CD4-positive, alpha-beta T cell treated with Interleukin-17A for 4 hours (primary cell): ENCODE results near the gene PKD1L1.
"Not testable (repeated sequence)": the region's sequence is repeated elsewhere in the genome, so short reads cannot be mapped to it uniquely, and the experiment has no call there.

Experiments
- DNase-seq: peaks from one replicate; pipeline ENCODE4 v3.0.0-alpha.2; 2020; ENCODE audit warnings: mixed read lengths

PKD1L1 gene

DNA sequence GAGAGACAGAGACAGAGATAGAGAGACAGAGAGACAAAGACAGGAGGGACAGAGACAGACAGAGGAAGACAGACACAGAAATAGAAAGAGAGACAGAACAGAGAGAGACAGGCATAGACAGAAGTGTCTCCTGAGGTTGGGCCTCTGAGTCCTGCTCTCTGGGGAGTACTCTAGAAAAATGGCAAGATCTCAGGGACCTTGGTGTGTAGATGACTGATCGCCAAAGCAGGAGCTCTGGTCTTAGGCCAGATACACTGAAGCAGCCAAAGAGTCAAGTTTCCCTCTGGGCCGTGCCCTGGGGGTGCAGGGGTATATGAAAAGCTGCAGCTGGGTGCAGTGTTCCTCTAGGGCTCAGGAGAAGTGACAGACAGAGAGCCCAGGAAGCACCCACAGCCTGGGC, 189.7 kb downstream of the PKD1L1 start:
- no peak for DNase-seq

DNA sequence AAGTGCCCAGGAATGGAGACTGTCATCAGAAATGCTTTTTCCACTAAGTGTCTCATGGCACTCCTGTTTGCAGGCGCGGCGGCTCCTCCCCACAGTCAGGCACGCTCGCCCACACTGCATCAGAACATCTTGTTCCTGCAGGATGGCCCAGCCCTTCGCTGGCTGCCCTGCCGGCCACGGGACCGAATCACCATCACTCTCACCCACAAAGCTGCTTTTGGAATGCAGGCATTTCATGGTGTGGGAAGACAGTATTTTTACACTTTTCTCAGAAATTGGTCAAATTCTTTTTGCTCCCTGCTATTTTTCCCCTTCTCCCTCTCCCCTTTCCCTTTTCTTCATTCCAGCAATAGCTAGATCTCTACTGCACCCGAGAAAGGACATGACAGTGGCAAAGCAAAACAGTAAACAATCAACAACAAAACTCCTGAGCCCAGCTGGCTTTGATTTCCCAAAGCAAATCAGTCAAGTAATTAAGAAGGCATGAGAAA, 190.3 kb downstream of the PKD1L1 start:
- DNase-seq: no peak

DNA sequence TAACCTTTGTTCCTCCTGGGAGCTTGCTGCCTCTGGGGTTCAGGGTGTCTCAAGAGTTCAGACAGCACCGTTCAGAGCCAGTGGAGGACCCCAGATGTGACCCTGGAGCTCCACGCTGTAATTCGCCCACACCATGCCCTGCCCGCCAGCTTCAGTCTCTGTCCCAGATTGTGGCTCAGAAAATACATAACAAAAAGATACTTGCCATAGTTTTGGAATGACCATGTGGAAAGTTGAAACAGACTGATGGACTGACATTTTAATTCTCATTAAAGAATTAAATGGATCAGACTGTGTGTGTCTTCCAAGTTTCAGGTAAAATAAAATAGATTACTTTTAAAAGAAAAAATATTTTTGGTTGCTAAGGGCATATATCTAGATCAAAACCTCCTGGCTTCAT, 191.6 kb downstream of the PKD1L1 start:
- no peak for DNase-seq

DNA sequence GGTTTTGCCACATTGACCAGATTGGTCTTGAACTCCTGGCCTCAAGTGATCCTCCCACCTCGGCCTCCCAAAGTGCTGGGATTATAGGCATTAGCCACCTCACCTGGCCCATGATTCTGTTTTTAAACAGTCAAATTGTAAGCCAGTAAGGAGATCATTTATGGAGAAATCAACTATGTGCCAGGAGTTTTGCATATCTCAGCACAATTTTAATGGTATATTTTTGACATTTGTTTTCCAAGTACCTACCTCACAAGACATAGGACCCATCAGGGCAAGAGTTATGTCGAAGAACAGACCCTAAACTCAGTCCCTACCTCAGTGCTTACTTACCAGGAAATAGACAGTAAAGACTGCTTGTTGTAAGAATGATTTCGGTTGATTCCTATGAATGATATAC, 193.0 kb downstream of the PKD1L1 start:
- DNase-seq: no peak

DNA sequence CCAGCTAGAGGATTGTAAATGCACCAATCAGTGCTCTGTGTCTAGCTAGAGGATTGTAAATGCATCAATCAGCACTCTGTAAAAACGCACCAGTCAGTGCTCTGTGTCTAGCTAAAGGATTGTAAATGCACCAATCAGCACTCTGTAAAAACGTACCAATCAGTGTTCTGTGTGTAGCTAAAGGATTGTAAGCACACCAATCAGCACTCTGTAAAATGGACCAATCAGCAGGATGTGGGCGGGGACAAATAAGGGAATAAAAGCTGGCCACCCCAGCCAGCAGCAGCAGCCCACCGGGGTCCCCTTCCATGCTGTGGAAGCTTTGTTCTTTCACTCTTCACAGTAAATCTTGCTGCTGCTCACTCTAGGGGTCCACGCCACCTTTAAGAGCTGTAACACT, 196.5 kb downstream of the PKD1L1 start:
- not testable (repeated sequence) for DNase-seq

DNA sequence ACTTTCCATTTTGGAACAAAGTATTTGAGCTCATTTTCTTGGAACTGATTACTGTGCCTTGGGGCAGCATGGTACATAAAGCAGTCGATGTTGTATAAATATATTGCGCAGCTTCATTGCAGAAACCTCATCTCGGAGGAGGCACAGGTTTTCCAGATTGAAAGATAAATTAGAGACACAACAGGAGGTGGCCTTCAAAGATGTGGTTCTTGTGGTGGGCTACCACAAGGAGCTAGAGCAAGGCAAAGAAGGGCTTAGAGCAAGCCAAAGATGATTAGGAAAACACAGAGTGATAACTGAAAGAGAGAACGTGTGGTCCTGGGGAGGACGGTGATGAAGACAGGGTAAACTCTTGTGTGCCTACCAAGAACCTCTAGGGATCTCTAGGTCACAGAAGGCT, 197.2 kb downstream of the PKD1L1 start:
- no peak for DNase-seq

DNA sequence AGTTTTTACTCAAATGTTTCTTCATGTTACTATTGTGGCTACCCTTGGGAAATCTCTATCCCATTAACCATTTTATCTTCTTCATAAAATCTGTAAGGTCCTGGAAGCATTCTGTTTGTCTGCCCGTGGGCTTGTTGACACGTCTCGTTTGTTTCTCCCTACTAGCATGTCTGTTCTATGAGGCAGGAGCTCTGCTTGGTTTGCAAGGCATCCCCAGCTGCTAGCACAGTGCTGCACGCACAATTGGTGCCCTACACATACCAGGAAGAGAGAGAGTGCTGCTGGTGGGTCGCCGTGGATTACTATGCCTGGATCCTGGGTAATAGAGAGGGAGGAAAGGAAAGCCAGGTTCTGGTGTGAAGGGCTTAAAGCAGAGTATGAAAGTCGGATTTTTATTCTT, 200.2 kb downstream of the PKD1L1 start:
- DNase-seq: no peak

DNA sequence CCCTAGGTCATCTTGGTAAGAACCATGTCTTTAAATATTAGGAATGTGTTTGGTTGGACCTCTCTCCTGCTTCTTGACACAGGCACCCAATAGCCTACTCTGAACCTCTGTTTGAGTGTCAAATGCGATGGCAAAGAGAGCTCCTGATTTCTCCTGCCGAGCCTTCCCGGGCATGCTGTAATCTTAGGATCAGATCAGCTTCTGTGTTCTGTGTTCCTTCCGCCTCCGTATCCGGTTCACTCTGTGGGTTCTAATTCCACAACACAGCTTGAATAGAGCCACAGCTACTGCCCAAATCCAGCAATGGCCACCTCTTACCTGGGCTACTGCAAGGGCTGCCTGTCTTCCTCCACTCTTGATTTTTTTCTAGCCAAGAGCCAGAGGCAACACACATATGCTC, 201.1 kb downstream of the PKD1L1 start:
- DNase-seq: no peak

DNA sequence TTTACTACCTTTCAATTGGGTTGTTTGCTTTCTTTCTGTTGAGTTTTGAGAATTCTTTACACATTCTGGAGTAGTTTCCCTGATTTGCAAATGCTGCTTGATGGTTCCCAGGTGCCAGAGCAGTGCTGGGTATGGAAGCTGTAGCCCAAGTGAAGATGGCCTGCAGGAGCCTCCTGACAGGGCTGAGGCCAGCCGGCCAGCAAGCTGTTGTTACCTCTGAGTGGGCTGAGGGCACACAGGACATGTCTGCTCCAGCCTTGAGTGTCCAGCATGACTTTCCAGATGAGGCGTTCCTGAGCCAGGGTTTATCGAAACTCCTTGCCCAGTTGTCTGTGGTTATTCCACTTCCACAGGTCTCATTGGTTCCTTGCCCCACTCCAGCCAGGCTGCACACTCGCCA, 201.8 kb downstream of the PKD1L1 start:
- no peak for DNase-seq

DNA sequence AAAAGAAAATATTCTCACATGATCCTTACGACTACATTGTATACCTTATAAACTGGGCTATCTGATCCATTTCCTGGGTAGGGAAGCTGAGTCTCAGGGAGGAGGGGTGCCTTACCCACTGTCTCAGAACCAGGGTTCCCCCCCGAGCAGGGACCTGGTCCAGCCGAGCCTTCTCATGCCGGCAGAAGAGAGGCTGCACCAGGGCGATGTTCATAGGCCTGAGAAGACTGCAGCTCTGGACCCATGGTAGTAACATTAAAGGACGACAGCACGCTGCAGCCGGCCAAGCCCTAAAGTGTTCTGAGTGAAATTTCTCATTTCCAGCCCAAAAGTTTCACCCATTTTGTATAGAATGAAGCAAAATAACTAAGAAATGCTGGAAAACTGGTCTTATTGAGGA, 203.4 kb downstream of the PKD1L1 start:
- DNase-seq: no peak

DNA sequence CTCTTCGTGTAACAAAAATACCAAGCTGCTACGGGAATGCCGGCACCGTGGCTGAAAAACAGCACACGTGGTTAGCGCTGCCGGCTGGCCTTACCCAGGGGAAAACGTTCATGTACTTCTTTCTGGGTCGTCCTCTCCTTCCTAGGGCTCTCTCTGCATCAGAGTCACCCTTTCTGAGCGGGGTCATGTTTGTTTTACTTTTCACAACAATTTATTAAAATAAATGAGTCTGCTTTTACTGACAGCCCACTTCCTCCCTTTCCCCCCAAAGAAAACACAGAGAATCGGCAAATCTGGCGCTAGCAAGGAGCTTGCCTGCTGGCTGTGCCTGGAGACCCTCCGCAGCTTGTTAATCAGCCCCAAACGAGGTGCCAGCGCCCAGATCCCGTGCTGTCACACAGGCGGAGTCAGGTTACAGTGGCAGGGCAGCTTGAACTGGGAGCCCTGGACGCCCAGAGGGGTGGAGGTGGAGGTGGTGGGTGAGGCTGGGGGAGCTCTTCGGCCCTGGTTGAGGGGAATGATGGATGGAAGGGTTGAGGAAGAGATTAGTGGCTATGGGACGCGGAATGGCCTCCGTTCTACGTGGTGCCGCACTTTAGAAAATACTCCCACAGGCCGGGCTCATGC, 204.2 kb downstream of the PKD1L1 start:
- no peak for DNase-seq

DNA sequence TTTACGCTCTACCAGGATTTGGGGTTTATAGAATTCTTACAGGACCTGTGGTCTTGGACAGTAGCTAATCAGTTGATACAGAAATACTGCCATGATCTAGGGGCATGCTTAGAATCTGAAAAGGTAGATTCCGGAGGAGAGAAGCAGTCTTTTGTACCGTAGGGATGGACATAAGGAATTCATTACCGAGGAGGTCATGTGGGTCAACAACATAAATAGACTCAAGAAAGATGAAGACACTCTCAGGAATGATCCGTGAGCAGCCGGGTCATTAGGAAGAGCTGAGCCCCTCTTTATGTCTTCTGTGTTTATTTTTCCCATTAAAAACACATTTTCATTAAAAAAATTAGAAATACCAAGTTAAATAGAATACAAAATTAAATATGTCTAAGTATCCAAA, 206.3 kb downstream of the PKD1L1 start:
- DNase-seq: no peak

DNA sequence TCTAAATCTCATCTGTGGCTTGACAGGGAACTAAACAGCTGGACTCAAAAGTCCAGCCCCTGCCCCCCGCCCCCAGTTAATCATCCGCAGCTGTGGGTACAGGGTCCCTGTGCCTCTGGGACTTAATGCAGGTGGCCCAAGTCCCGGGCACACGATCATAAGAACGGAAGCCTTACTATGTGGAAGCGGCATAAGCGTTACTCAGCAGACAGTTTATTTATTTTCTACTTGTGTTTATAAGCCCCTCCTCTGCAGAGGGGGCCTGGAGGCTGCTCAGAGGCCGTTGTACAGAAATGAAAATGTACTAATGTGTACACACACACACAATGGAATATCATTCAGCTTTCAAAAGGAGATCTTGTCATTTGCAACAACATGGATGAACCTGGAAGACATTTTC, 208.4 kb downstream of the PKD1L1 start:
- no peak for DNase-seq

DNA sequence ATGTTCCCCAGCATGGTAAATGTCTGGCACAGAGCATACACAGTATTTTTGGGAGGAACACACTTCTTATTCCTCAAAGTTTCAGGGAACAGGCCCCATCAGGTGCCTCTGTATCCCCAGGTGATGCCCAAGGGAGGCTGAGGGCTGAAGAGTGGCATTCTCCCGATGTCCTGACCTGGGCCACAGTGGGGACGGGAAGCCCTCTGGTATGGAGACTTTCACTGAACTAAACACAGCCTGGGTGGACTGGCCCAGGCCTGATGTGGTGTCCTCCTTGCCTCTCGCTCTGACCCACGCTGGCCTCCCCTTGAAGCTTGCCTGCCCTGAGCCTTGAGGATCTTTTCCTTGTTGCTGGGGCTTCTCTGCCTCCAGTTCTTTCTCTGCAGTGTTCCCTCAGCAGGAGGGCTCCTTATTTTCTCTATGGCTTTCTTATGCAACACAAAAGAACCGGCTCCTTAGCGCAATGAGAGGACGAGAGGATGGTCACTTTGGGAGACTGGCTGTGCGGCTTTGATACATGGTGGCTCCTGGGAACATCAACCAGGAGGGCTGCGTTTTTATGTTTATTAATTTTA, 208.9 kb downstream of the PKD1L1 start:
- DNase-seq: no peak

DNA sequence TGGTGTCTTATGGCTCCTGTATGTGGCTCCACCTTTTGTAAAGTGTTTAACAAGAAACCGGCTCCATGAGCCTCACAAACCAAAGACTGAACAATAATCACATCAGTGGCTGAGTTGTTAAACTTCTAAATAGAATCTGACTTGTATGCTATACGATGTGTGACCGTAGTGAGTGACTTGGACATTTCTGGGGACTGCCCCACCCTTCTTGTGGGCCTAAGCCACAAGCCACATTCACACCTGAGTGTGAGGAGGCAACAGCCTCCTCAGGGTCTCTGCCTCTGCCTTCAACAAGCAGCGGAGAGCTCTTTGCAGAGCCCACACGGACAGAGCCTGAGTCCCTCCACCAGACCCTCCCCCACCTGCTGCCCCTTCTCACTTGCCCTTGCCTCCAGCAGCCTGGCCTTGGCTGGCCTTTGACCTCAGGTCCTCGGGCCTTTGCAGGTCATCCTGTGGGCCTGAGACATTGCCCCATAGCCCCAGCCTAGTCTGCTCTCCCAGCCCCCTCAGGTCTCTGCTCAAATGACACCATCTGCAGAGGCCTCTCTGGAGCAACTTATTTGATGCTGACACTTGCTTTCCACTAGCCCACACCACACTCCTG, 209.6 kb downstream of the PKD1L1 start:
- no peak for DNase-seq

DNA sequence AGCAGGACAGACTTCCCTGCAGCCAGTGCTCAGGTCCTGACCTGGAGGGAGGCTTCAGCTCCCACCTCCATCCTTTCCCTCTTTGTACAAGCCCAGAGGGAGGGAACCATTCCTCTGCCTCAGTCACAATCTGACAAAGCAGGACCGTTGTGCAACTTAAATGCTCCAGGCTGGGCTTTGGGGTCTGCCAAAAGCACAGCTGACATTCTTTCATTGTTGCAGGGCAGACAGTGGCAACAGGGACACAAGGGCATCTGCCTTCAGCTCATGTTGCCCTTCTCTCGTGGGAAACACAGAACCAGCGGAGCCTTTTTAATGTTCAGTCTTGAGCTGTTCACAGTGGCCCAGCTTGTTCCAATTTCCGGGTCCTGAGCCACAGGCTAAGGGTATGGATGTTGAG, 210.7 kb downstream of the PKD1L1 start:
- DNase-seq: no peak

DNA sequence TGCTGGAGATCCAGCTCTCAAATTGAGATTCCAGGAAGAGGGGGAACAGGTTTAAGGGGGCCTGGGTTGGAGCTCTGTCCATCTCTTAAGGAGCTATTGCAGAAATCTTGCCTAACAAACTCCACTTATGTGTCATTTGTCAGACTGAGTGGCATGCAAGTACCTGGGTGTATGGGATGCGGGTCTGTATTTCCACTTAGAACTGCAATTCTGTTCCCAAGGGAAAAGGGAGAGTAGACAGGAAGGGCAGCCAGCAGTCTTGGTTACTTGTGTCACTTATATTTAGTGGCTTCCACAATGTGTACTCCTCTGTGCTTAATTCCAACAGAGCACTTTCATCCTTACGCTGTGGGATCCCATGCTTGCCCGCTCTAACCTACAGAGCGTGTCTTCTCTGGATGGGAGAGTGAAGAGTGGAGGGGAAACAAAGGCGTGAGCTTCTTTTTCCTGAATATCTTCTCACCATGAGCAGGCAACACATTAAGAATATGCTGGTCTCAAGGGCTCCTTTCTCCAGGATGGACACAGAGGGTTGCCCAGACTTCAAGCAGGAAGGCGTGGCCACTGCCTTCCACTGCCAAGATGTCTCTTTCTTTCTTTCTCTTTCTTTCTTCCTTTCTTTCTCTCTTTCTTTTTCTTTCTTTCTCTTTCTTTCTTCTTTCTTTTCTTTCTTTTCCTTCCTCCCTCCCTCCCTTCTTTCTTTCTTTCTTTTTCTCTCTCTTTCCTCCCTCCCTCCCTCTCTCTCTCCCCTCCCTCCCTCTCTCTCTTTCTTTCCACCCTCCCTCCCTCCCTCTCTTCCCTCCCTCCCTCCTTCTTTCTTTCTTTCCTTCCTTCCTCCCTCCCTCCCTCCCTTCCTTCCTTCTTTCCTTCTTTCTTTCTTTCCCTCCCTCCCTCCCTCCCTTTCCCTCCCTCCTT, 212.6 kb downstream of the PKD1L1 start:
- no peak for DNase-seq

DNA sequence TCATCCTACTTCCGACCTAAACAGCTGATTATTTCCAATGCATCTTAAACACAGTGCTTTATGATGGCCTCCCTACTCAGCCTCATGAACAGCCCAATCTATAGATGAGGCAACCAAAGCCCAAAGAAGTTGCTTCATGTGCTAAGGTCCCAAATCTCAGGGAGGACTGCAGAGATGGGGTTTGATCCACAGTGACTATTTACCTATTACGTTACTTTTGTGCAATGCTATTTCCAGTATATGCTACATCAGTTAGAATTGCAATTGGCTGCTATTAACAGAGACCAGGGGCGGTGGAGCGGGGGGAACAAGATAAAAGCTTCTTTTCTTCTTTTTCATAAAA, 213.3 kb downstream of the PKD1L1 start:
- no peak for DNase-seq

DNA sequence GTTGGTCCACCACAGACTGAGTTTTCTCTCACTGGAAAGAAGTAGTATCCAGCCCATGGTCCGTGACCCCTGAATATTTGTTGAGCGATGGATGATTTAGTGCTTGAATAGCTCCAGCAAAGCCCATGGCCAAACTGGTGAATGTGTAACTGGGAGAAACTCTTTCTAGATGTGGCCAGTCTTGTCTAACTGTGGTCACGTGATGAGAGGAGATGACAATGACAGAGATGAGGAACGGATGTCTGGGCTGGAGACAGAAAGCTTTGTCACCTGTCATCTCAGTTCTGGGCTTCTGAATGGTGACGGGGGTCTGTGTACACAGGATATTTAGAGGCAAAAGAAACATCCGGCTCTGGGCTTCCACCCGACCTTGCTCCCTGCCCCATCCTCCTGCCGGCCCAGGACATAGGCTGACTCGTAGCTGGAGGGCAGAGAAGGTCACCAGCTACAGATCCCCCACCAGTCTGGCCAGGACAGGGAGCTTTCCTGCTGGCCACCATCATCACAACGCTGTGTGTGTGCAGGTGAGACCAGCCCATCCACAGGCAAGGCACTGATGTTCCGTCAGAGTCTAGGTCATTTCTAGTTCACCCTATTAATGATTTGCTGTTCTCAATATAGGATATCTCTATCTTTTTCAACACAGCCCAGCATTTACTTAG, 213.8 kb downstream of the PKD1L1 start:
- DNase-seq: no peak

DNA sequence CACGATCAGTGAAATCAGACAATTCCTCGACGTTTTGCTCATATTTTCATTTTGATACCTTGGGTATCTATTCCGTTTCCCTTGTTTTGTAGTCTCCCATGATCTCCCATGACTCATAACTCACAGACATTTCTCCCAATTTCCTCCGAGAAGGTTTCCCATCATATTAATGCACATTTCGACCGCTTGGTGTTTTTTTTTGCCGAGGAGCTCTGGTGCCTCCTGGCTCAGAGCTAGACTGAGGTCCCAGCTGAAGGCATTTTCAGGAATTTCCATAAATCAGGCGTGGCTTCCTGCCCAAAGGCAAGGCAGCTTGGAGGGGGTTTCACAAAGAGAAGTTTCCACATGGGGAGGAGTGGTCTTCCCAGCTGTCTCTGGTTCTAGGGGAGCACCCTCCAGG, 218.1 kb downstream of the PKD1L1 start:
- DNase-seq: no peak

DNA sequence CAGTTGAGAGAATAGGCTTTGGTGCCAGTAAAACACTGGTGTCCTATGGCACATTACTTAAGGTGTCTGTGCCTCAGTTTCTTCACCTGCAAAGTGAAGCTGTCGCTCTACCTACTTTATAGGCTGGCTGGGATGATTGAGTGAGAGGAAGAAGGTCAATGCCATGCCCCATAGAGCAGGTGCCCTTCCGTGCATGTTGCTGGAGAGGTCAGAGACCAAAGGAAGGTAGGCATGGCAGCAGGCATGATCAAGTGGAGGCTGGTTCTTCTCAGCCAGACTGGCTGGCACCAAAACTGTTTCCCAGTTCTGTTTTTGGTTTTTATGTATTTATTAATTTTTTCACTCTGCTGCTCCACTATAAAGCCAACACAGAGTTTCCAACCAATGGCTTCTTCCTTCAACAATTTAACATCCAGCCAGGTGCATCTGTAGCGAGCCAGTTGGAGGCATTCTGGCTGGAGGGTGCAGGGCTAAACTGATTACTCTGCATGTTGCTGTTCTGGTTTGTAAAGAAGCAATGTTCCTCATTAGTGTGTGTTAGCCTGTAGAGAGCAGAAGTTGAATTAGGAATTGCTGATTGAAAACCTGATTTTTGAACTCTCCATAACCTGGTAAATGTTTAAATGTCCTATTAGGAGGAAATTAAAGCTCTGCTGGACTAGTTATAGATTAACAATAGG, 222.1 kb downstream of the PKD1L1 start:
- DNase-seq: no peak

DNA sequence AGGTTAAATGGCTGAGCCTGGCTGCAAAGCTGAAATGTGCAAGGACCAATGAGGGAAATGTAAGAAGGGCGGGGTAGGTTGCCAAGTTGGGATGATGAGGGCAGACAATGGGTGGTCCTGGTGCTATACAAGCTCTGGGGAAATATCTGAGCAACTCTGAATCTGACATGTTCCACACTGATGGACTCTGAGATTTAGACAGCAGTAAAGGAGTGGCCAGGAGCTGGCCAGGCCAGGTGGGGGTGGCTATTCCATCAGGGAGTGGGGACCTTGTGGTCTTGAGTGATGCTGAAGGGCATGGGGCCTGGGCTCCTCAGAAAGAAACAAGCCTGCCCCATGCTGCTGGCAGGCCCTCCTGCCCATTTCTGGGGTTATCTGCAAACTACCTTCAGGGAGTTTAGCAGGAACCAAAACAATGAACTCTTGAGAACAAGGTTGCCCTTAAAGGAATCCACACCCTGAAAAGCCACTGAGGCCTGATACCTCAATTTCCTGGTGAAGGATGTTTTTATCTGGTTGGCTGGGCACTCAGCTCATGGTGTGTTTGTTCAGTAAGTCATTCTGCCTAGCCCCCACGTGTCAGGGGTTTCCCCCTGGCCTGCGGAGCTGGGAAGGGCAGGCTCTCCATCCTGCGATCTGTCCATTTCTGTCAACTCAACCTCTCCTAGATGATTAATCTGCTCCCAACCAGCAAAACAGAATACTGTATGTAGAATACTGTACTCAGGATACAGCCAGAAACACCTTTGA, 223.1 kb downstream of the PKD1L1 start:
- DNase-seq: no peak
